Nephron progenitor cell (in vitro differentiated cells): ENCODE measurements around the gene KAT2A.

Experiments
- DNase-seq: peaks from one replicate; pipeline ENCODE4 v3.0.0; 2021
- H3K27ac Mint-ChIP-seq: 2 replicates; pipeline ENCODE4 v1.8.0; 2021; ENCODE audit warnings: mild to moderate bottlenecking, moderate library complexity, mixed read lengths
- H3K27me3 Mint-ChIP-seq: 2 replicates; pipeline ENCODE4 v1.8.0; 2021; ENCODE audit warnings: mild to moderate bottlenecking, low read depth, mixed read lengths; ENCODE audit not compliant: poor library complexity
- H3K36me3 Mint-ChIP-seq: 2 replicates; pipeline ENCODE4 v1.8.0; 2021; ENCODE audit warnings: low read depth, mixed read lengths
- H3K4me1 Mint-ChIP-seq: 2 replicates; pipeline ENCODE4 v1.8.0; 2021; ENCODE audit warnings: mixed read lengths
- H3K4me3 Mint-ChIP-seq: 2 replicates; pipeline ENCODE4 v1.8.0; 2021; ENCODE audit warnings: mild to moderate bottlenecking, moderate library complexity, mixed read lengths
- H3K9me3 Mint-ChIP-seq: 2 replicates; pipeline ENCODE4 v1.8.0; 2021; ENCODE audit warnings: mild to moderate bottlenecking, moderate library complexity, mixed read lengths
- CTCF ChIP-seq: fragments of 200-600 bp; sonication (generic); IDR thresholded peaks from 2 replicates; pipeline ENCODE4 v1.5.0; 2021; ENCODE audit warnings: antibody characterized with exemption

KAT2A gene

GRCh38 chr17:42138749-42139492 is 17.8 kb upstream of the KAT2A start:
- Mint-ChIP-seq H3K4me1 (peaks cover 52% of the 10 kb centered on the region), H3K36me3 (peaks cover 10% of the 10 kb centered on the region), H3K4me3 (no peak overlapping the region), H3K27me3 (no peaks in the 10 kb centered on the region), H3K27ac (no peak overlapping the region), H3K9me3 (no peaks in the 10 kb centered on the region)
- TF ChIP-seq CTCF: no peak
- no peak for DNase-seq

GRCh38 chr17:42136654-42137051 is 15.5 kb upstream of the KAT2A start:
- Mint-ChIP-seq H3K27me3 (no peaks in the 10 kb centered on the region), H3K9me3 (no peaks in the 10 kb centered on the region), H3K36me3 (peaks cover 10% of the 10 kb centered on the region), H3K4me1 (peaks cover 45% of the 10 kb centered on the region), H3K4me3 (no peak overlapping the region), H3K27ac (no peak overlapping the region)
- TF ChIP-seq CTCF: no peak
- no peak for DNase-seq

DNA sequence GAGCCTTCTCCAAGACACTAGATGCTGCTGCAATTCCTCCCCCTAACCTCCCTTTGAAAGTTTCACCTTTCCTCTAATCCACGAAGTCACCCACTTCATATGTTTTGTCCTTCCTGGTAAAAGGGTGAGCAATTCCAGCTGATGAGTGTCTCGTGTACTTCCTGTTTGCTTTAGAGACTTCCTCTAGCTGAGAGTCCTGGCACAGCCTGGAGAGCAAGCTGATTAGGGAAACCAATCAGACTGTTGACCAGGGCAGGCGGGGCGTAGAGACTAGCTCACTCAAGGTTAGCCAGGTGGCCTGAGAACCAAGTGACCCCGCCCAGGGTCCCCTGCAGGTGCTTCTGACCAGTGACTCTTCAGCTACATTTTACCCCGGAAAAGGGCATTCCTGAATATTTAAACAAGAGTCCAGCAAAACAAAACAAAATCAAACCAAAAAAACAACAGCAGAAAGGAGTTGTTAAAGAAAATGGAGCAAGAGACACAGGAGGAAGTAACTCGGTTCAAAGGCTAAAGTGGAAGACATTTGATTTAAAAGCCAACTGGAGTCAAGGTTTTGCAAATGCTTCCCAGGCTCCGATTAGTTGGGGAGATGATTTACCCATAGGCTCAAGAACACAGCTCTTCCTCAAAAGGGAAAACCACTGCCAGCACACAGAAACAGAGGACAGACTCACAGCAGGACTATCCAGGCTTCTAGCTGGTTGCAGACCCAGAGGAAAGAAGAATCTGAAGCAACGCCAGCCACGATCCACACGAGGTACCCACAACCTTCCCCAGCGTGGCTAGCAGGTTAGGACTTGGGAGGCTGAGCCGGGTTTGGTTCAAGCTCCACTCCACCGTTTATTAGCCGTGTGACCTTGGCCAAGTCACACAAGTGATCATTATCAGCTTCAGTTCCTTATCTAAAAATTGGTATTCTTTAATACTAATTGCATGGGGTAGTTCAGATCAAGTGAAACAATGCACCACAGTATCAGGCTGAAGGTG is 14.8 kb upstream of the KAT2A start:
- Mint-ChIP-seq H3K9me3 (no peaks in the 10 kb centered on the region), H3K27me3 (no peaks in the 10 kb centered on the region), H3K36me3 (peaks cover 7% of the 10 kb centered on the region), H3K4me1 (peaks cover 46% of the 10 kb centered on the region), H3K4me3 (no peak overlapping the region), H3K27ac (peak overlapping the region; percentile 71)
- TF ChIP-seq CTCF: no peak
- DNase-seq: no peak

GRCh38 chr17:42135151-42135550 is 14.0 kb upstream of the KAT2A start:
- Mint-ChIP-seq H3K4me1 (peaks cover 53% of the 10 kb centered on the region), H3K36me3 (peaks cover 6% of the 10 kb centered on the region), H3K4me3 (no peak overlapping the region), H3K9me3 (no peaks in the 10 kb centered on the region), H3K27ac (peak overlapping the region; percentile 71), H3K27me3 (no peaks in the 10 kb centered on the region)
- DNase-seq: no peak
- no peak for TF ChIP-seq CTCF

- Mint-ChIP-seq H3K4me3 (no peak overlapping the region), H3K36me3 (peaks cover 7% of the 10 kb centered on the region), H3K27ac (peak overlapping the region; percentile 71), H3K4me1 (peaks cover 54% of the 10 kb centered on the region), H3K9me3 (no peaks in the 10 kb centered on the region), H3K27me3 (no peaks in the 10 kb centered on the region)
- no peak for TF ChIP-seq CTCF
- DNase-seq: no peak
Measured at GRCh38 chr17:42133461-42134041, 12.4 kb upstream of the KAT2A start.
